T-helper 22 cell (primary cell): ENCODE results near the gene UTP14A.

Experiments used
- DNase-seq: peaks from one replicate; pipeline ENCODE4 v3.0.0-alpha.2; 2020; ENCODE audit warnings: low read depth

UTP14A gene

GRCh38 chrX:129945131-129945530 is 39.2 kb downstream of the UTP14A start:
- DNase-seq, result no peak

- no peak for DNase-seq
Measured at GRCh38 chrX:129953334-129953648, 47.3 kb downstream of the UTP14A start.

GRCh38 chrX:129953881-129954280 is 47.9 kb downstream of the UTP14A start:
- DNase-seq, result no peak

- no peak for DNase-seq
Measured at GRCh38 chrX:129954804-129955203, 48.8 kb downstream of the UTP14A start.

- DNase-seq, result no peak
Measured at GRCh38 chrX:129955682-129956081, 49.7 kb downstream of the UTP14A start.

GRCh38 chrX:129956145-129956544 is 50.2 kb downstream of the UTP14A start:
- DNase-seq, result no peak

GRCh38 chrX:129956765-129957164 is 50.8 kb downstream of the UTP14A start:
- DNase-seq, result no peak

- DNase-seq, result no peak
Measured at GRCh38 chrX:129957241-129958082, 51.5 kb downstream of the UTP14A start.

GRCh38 chrX:129958083-129958465 is 52.1 kb downstream of the UTP14A start:
- no peak for DNase-seq

GRCh38 chrX:129958814-129959492 is 53.0 kb downstream of the UTP14A start:
- DNase-seq, result no peak

GRCh38 chrX:129959493-129959832 is 53.5 kb downstream of the UTP14A start:
- DNase-seq, result no peak

GRCh38 chrX:129961180-129962083 is 55.5 kb downstream of the UTP14A start:
- DNase-seq, result peak; percentile 51

GRCh38 chrX:129963729-129964128 is 57.8 kb downstream of the UTP14A start:
- no peak for DNase-seq

- no peak for DNase-seq
Measured at GRCh38 chrX:129965166-129965565, 59.2 kb downstream of the UTP14A start.

- no peak for DNase-seq
Measured at GRCh38 chrX:129968968-129969367, 63.0 kb downstream of the UTP14A start.

- no peak for DNase-seq
Measured at GRCh38 chrX:129976441-129976840, 70.5 kb downstream of the UTP14A start.
